D721Med (cell line): ENCODE data around the gene LINGO4.

Source experiments
- DNase-seq: peaks from one replicate; pipeline ENCODE4 v3.0.0; 2011; ENCODE audit warnings: low spot score; ENCODE audit not compliant: insufficient read length
- FAIRE-seq: peaks from 2 replicates; lab custom pipeline; 2011; peaks lifted over from hg19 to GRCh38; lab: Jason Lieb, UNC
- CTCF ChIP-seq: IDR thresholded peaks from 2 replicates; pipeline ENCODE4 v1.5.1; 2012; ENCODE audit warnings: mild to moderate bottlenecking, control low read depth; ENCODE audit not compliant: insufficient read depth; ENCODE audit errors: missing control alignments

LINGO4 gene

GRCh38 chr1:151801846-151802245 lies 3.4 kb downstream of the LINGO4 start:
- no peak for TF ChIP-seq CTCF
- DNase-seq (no peak), FAIRE-seq (no peak)

- DNase-seq (no peak), FAIRE-seq (no peak)
- no peak for TF ChIP-seq CTCF
These were observed 3.9 kb downstream of the LINGO4 start for GRCh38 chr1:151801310-151801820.

- TF ChIP-seq CTCF, result no peak
- DNase-seq (no peak), FAIRE-seq (no peak)
These were observed 4.4 kb downstream of the LINGO4 start for GRCh38 chr1:151800830-151801229.

- no peak for DNase-seq
- no peak for FAIRE-seq
- TF ChIP-seq CTCF, result no peak
These were observed 5.8 kb downstream of the LINGO4 start for GRCh38 chr1:151799179-151800022.

GRCh38 chr1:151798571-151798970 lies 6.6 kb downstream of the LINGO4 start:
- no peak for DNase-seq
- no peak for FAIRE-seq
- TF ChIP-seq CTCF, result no peak

- no peak for TF ChIP-seq CTCF
- no peak for DNase-seq
These were observed 14.1 kb downstream of the LINGO4 start for GRCh38 chr1:151790940-151791651.

More at GRCh38 chr1:151790940-151791651, 14.1 kb downstream of the LINGO4 start:
- no peak for FAIRE-seq
